Cardiac muscle cell (in vitro differentiated cells and primary cell): ENCODE results near the gene DGKD. TPM values are rescaled to one million over a fixed set of nuclear protein-coding genes. Genes with fewer than 3 reads are reported as not detected.

Experiments used
- DNase-seq, 2 donors: peaks; one replicate each; pipeline versions ENCODE4 v3.0.0 to v3.0.0-alpha.2; 2010 to 2017; ENCODE audit warnings: low read depth in 1 of 2, low spot score in 1 of 2
- H3K27ac ChIP-seq: fragments of 200-600 bp; sonication (generic); 2 replicates; pipeline ENCODE4 v1.5.1; 2016
- H3K27me3 ChIP-seq: fragments of 200-600 bp; sonication (generic); 2 replicates; pipeline ENCODE4 v1.6.0; 2016; ENCODE audit warnings: control low read depth
- H3K36me3 ChIP-seq: fragments of 200-600 bp; sonication (generic); 2 replicates; pipeline ENCODE4 v1.5.1; 2016; ENCODE audit warnings: control low read depth
- H3K4me1 ChIP-seq: fragments of 200-600 bp; sonication (generic); 2 replicates; pipeline ENCODE4 v1.8.1; 2017; ENCODE audit warnings: low read depth, mild to moderate bottlenecking, mixed run types
- H3K4me3 ChIP-seq: fragments of 200-600 bp; sonication (generic); 2 replicates; pipeline ENCODE4 v1.5.1; 2016; ENCODE audit warnings: mild to moderate bottlenecking
- H3K9me3 ChIP-seq: fragments of 200-600 bp; sonication (generic); 2 replicates; pipeline ENCODE4 v1.5.1; 2017; ENCODE audit warnings: low read depth, mild to moderate bottlenecking, control low read depth
- polyA plus RNA-seq: library from polyadenylated mRNA; unstranded; fragments of >200 nt; fragmentation: Nextera tagmentation; extraction: Ambion mirVana; gene quantifications from 2 replicates; pipeline ENCODE4 v1.2.1, GENCODE V29; 2016
- total RNA-seq: library from RNA; depleted of rRNA; stranded (reverse); fragments of >200 nt; gene quantifications from 2 replicates; pipeline ENCODE4 v1.2.3, GENCODE V29; 2016
- TF ChIP-seq, protein P1 (sequence below): IDR thresholded peaks from 2 replicates; pipeline ENCODE4 v1.5.1; 2012; ENCODE audit warnings: low read depth, mild to moderate bottlenecking, low read length

Gene DGKD
- total and polyA plus RNA-seq, 2 experiments from 2014 or later, result 21.0 to 40.0 TPM

- Histone ChIP-seq H3K4me1 (no peaks in the 10 kb centered on the region), H3K27ac (no peak overlapping the region), H3K27me3 (no peaks in the 10 kb centered on the region), H3K4me3 (no peak overlapping the region), H3K36me3 (no peaks in the 10 kb centered on the region), H3K9me3 (no peaks in the 10 kb centered on the region)
- TF ChIP-seq, protein P1, sequence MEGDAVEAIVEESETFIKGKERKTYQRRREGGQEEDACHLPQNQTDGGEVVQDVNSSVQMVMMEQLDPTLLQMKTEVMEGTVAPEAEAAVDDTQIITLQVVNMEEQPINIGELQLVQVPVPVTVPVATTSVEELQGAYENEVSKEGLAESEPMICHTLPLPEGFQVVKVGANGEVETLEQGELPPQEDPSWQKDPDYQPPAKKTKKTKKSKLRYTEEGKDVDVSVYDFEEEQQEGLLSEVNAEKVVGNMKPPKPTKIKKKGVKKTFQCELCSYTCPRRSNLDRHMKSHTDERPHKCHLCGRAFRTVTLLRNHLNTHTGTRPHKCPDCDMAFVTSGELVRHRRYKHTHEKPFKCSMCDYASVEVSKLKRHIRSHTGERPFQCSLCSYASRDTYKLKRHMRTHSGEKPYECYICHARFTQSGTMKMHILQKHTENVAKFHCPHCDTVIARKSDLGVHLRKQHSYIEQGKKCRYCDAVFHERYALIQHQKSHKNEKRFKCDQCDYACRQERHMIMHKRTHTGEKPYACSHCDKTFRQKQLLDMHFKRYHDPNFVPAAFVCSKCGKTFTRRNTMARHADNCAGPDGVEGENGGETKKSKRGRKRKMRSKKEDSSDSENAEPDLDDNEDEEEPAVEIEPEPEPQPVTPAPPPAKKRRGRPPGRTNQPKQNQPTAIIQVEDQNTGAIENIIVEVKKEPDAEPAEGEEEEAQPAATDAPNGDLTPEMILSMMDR, result no peak
- no peak for DNase-seq
These were observed 39.9 kb upstream of the DGKD start for GRCh38 chr2:233314180-233314925.

DNA sequence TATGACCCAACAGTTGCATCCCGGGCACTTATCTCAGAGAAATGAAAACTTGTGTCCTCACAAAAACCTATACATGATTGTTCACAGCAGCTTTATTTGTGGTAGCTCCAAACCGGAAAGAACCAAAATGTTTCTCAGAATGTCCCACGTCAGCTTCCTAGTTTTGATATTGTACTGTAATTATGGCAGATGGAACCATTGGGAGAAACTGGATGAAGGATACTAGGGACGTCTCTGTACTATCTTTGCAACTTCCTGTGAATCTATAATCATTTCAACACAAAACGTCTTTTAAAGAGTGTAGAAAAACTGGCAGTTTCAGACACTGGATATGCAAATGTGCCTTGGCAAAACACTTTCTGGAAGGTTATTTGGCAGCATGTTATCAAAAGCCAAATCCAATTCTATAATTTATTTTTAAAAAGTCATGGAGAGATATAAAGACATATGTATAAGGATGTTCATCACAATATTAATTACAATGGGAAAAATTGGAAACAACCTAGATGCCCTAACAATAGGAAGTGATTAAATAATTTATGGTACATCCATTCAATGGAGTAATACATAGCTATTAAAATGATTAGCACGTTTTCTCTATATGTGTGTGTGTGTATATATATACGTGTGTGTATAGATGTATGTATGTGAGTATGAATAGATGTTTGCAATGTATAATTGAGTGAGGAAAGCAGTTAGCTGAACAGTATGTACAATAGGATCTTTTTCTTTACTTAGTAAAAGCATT is 36.9 kb upstream of the DGKD start:
- Histone ChIP-seq H3K4me1 (no peaks in the 10 kb centered on the region), H3K27me3 (no peaks in the 10 kb centered on the region), H3K27ac (no peak overlapping the region), H3K4me3 (no peak overlapping the region), H3K9me3 (no peaks in the 10 kb centered on the region), H3K36me3 (no peaks in the 10 kb centered on the region)
- TF ChIP-seq, protein P1, result no peak
- peak in 1 of 2 donors; percentile 24 for DNase-seq

- no peak overlapping the region for H3K27ac ChIP-seq
- no peaks in the 10 kb centered on the region for H3K9me3 ChIP-seq
- H3K4me1 ChIP-seq, result no peaks in the 10 kb centered on the region
- TF ChIP-seq, protein P1, result no peak
- no peak for DNase-seq
- H3K36me3 ChIP-seq, result no peaks in the 10 kb centered on the region
- H3K4me3 ChIP-seq, result no peak overlapping the region
- H3K27me3 ChIP-seq, result no peaks in the 10 kb centered on the region
These were observed 35.0 kb upstream of the DGKD start for GRCh38 chr2:233319256-233319655.

- Histone ChIP-seq H3K27ac (no peak overlapping the region), H3K36me3 (no peaks in the 10 kb centered on the region), H3K9me3 (no peaks in the 10 kb centered on the region), H3K4me3 (no peak overlapping the region), H3K4me1 (no peaks in the 10 kb centered on the region), H3K27me3 (no peaks in the 10 kb centered on the region)
- TF ChIP-seq, protein P1, result no peak
- no peak for DNase-seq
These were observed 33.8 kb upstream of the DGKD start for GRCh38 chr2:233320470-233320869.

DNA sequence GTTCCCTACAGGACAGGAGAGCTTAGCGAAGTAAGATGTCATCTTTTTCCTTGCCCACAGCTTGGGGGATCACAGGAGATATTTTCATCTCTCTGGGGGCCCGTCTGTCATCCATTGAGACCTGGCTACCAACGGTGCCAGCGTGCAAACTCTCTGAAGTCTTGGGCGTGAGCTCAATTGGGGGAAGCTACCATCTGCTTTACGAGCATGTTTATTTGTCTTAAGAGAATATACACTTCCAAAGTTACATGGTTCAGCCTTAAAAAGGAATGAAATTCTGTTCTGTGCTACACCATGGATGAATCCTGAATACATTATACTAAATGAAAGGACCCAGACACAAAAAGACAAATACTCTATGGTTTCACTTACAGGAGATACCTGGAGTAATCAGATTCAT is 33.1 kb upstream of the DGKD start:
- H3K4me3 ChIP-seq, result no peak overlapping the region
- TF ChIP-seq, protein P1, result no peak
- no peaks in the 10 kb centered on the region for H3K9me3 ChIP-seq
- H3K36me3 ChIP-seq, result no peaks in the 10 kb centered on the region
- no peak for DNase-seq
- no peaks in the 10 kb centered on the region for H3K27me3 ChIP-seq
- no peak overlapping the region for H3K27ac ChIP-seq
- H3K4me1 ChIP-seq, result no peaks in the 10 kb centered on the region
